Stimulated activated CD8-positive, alpha-beta memory T cell treated with anti-CD3 and anti-CD28 coated beads, Interleukin-4, amount 100 ng/mL, for 24 hours (primary cell): ENCODE data around the gene FERMT3.

Experiments used
- DNase-seq: peaks from one replicate; pipeline ENCODE4 v3.0.0-alpha.2; 2020; ENCODE audit warnings: low read depth

The FERMT3 gene

GRCh38 chr11:64264371-64264852 is 57.9 kb downstream of the FERMT3 start:
- no peak for DNase-seq

GRCh38 chr11:64265176-64266160 is 58.9 kb downstream of the FERMT3 start:
- DNase-seq: no peak

DNA sequence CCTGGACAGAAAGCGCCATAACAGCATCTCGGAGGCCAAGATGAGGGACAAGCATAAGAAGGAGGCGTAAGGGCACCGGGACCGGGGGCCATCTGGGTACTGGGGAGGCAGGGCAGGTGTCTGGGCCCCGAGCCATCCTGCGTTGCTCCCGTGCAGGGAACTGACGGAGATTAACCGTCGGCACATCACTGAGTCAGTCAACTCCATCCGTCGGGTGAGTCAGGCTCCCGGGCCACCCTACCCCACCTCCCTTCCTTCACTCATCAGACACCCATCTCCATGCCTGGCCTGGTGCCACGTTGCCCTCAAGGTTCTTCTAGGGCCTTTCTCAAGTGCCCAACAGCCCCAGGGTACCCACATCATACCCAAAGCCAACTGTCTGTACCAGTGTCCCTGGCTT is 59.8 kb downstream of the FERMT3 start:
- no peak for DNase-seq

DNA sequence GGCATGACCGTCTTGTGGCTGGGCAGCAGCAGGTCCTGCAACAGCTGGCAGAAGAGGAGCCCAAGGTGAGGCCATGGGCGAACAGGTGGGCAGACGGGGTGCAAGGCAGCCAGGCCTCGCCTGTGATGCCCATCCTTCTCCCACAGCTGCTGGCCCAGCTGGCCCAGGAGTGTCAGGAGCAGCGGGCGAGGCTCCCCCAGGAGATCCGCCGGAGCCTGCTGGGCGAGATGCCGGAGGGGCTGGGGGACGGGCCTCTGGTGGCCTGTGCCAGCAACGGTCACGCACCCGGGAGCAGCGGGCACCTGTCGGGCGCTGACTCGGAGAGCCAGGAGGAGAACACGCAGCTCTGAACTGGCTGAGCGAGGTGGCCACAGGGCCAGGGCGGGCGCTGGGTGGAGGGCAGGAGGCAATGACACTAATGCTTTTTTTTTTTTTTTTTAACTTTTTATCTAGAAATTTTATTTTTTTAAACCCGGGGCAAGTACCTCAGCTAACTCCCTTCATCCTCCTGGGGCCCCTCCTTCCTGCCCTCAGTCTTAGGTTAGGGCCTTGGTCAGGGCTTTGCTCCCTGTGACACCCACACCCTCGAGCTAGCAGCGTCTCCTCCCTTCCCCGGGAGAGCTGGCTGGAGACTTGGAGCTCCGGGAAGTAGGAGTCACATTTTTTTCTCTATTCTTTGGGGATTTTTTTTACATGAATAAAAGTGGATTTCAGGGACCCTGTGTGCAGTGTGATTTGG is 60.9 kb downstream of the FERMT3 start:
- DNase-seq: no peak

GRCh38 chr11:64268025-64268892 is 61.7 kb downstream of the FERMT3 start:
- no peak for DNase-seq

DNA sequence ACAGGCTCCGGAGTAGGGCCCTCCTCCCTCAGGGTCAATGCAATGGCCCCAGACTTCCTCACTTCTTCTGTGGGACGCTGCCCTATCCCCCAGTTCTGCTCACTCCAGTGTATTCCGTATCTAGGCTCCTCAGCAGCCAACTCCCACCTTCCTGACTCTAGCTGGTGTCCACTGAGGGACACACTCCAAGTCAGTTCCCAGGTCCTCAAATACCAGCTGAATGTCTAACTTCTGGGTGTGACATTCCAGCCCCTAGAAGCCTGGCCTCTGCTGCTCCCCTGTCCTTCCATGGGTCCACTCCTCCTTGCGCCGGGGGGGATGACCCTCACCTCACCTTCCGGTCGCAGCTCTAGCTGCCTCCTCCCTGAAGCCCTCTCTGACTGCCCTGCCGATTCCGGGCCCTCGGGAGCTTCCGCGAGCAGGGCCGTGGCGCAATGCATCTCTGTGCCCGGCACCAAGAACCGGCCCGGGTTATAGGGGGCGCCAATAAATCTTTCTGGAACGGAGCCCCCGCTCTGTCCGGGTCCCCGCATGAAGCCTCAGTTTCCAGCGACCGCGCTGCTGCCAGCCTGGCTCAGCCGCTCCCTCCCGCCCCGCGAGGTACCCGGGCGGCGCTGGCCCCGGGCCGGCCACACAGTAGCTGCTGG is 62.5 kb downstream of the FERMT3 start:
- peak; percentile 35 for DNase-seq

GRCh38 chr11:64269540-64270220 is 63.2 kb downstream of the FERMT3 start:
- DNase-seq: peak; percentile 97
